GM06990 (cell line): Measurements from ENCODE around the gene PTRH1.

ENCODE experiments used
- DNase-seq: peaks from one replicate; pipeline ENCODE4 v3.0.0-alpha.2; 2011; ENCODE audit not compliant: insufficient read length; ENCODE audit errors: extremely low read depth
- H3K27me3 ChIP-seq: replicated peaks from 2 replicates; pipeline ENCODE4 v1.6.0; 2011; ENCODE audit warnings: low read length; ENCODE audit not compliant: control insufficient read depth, insufficient read depth
- H3K36me3 ChIP-seq: 2 replicates; pipeline ENCODE4 v1.5.1; 2011; ENCODE audit warnings: low read length; ENCODE audit not compliant: control insufficient read depth, insufficient read depth
- H3K4me3 ChIP-seq: replicated peaks from 2 replicates; pipeline ENCODE4 v1.5.1; 2011; ENCODE audit warnings: low read depth, mild to moderate bottlenecking, control low read depth, low read length
- CTCF ChIP-seq: IDR thresholded peaks from 2 replicates; pipeline ENCODE4 v1.5.1; 2011; ENCODE audit warnings: low read length, control low read depth, mild to moderate bottlenecking, inconsistent platforms; ENCODE audit not compliant: insufficient read depth, poor library complexity, severe bottlenecking

The PTRH1 gene

GRCh38 chr9:127712867-127713266 is 2.6 kb downstream of the PTRH1 start:
- no peak for DNase-seq
- TF ChIP-seq CTCF = no peak
- Histone ChIP-seq H3K4me3 (no peak overlapping the region), H3K27me3 (no peaks in the 10 kb centered on the region), H3K36me3 (no peaks in the 10 kb centered on the region; the same call in 1 of the 2 replicates)

- H3K36me3 ChIP-seq = no peaks in the 10 kb centered on the region; the same call in 1 of the 2 replicates
- no peak for DNase-seq
- no peak for TF ChIP-seq CTCF
Measured at GRCh38 chr9:127712371-127712770, 3.1 kb downstream of the PTRH1 start.

DNA sequence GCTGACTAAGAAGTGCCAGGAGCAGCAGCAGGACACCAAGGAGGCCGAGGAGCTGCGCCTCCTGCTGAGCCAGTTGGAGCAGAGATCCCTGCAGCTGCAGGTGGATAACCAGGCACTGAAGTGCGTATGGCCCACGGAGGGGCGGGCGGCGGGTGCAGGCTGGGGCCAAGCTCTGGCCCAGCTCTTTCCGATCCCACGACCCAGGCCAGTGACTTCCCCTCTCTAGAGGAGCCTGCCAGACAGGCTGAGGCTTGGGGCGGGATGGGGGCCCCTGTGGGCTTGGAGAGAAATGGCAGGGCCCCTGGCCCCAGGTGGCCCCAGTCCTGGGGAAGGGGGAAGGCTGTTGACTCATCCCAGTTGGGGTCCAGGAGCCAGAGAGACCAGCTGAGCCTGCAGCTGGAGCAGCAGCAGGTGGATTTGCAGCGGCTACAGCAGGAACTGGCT is 3.6 kb downstream of the PTRH1 start:
- no peaks in the 10 kb centered on the region; the same call in 1 of the 2 replicates for H3K36me3 ChIP-seq
- H3K4me3 ChIP-seq = no peak overlapping the region
- TF ChIP-seq CTCF = no peak
- no peaks in the 10 kb centered on the region for H3K27me3 ChIP-seq
- DNase-seq = no peak

More at GRCh38 chr9:127712371-127712770, 3.1 kb downstream of the PTRH1 start:
- H3K4me3 ChIP-seq = no peak overlapping the region
- no peaks in the 10 kb centered on the region for H3K27me3 ChIP-seq

- Histone ChIP-seq H3K4me3 (no peak overlapping the region), H3K27me3 (no peaks in the 10 kb centered on the region), H3K36me3 (no peaks in the 10 kb centered on the region; the same call in 1 of the 2 replicates)
- DNase-seq = no peak
- TF ChIP-seq CTCF = no peak
Measured at GRCh38 chr9:127711226-127711701, 4.2 kb downstream of the PTRH1 start.

- TF ChIP-seq CTCF = no peak
- H3K36me3 ChIP-seq = no peaks in the 10 kb centered on the region; the same call in 1 of the 2 replicates
- no peak for DNase-seq
- H3K27me3 ChIP-seq = no peaks in the 10 kb centered on the region
- H3K4me3 ChIP-seq = no peak overlapping the region
Measured at GRCh38 chr9:127710204-127710783, 5.2 kb downstream of the PTRH1 start.

- no peaks in the 10 kb centered on the region for H3K27me3 ChIP-seq
- no peak overlapping the region for H3K4me3 ChIP-seq
- DNase-seq = no peak
- no peaks in the 10 kb centered on the region; the same call in 1 of the 2 replicates for H3K36me3 ChIP-seq
- no peak for TF ChIP-seq CTCF
Measured at GRCh38 chr9:127708952-127709587, 6.4 kb downstream of the PTRH1 start.
